ENCODE measurements around the gene GEMIN2.

GEMIN2 gene

DNA sequence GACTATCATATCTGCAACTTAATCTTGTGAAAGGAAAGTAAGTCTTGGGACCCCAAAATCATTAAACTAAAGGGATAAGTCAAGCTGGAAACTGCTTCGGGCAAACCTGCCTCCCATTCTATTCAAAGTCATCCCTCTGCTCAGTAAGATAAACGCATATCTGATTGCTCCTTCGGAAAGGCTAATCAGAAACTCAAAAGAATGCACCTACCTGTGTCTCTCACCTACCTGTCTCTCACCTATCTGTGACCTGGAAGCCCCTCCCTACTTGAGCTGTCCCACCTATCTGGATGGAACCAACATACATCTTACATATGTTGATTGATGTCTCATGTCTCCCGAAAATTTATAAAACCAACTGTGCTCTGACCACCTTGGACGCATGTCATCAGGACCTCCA, 31.0 kb upstream of the GEMIN2 start:
- no peak for TF ChIP-seq TAF1 (IDR thresholded peaks at IDR 0.05; ENCODE audit: borderline replicate concordance, insufficient read depth, low read length)
- TF ChIP-seq FOXP2 (optimal IDR thresholded peaks at IDR 0.05; ENCODE audit: borderline replicate concordance, extremely low read depth, extremely low read length, insufficient read depth): no peak
- TF ChIP-seq, protein P1, sequence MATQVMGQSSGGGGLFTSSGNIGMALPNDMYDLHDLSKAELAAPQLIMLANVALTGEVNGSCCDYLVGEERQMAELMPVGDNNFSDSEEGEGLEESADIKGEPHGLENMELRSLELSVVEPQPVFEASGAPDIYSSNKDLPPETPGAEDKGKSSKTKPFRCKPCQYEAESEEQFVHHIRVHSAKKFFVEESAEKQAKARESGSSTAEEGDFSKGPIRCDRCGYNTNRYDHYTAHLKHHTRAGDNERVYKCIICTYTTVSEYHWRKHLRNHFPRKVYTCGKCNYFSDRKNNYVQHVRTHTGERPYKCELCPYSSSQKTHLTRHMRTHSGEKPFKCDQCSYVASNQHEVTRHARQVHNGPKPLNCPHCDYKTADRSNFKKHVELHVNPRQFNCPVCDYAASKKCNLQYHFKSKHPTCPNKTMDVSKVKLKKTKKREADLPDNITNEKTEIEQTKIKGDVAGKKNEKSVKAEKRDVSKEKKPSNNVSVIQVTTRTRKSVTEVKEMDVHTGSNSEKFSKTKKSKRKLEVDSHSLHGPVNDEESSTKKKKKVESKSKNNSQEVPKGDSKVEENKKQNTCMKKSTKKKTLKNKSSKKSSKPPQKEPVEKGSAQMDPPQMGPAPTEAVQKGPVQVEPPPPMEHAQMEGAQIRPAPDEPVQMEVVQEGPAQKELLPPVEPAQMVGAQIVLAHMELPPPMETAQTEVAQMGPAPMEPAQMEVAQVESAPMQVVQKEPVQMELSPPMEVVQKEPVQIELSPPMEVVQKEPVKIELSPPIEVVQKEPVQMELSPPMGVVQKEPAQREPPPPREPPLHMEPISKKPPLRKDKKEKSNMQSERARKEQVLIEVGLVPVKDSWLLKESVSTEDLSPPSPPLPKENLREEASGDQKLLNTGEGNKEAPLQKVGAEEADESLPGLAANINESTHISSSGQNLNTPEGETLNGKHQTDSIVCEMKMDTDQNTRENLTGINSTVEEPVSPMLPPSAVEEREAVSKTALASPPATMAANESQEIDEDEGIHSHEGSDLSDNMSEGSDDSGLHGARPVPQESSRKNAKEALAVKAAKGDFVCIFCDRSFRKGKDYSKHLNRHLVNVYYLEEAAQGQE (IDR thresholded peaks at IDR 0.05; ENCODE audit: insufficient read depth in 1 of 2, low read depth in 2 of 2, low read length in 2 of 2): no peak
- no peak for TF ChIP-seq POLR2AphosphoS5 (IDR thresholded peaks at IDR 0.05; ENCODE audit: low read depth, low read length)

DNA sequence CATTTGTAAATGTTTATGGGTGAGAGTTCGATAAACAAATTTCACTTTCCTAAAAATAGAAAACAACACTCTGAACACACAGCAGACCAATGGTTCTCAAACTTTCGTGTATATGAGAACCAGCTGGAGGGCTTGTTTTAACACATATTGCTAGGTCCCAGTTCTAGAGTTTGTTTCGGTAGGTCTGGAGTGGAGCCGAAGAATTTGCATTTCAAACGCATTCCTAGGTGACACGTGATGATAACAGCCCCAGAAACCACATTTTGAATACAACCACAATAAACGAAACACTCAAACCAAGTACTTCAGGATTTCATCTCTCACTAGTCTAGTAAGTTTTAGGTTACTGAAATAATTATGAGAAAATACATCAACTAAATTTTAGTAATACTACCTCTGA, 28.2 kb upstream of the GEMIN2 start:
- TF ChIP-seq TAF1 (IDR thresholded peaks at IDR 0.05; ENCODE audit: borderline replicate concordance, insufficient read depth, low read length) (no peak), SIN3A (IDR thresholded peaks at IDR 0.05; ENCODE audit: borderline replicate concordance, insufficient read depth, low read length) (no peak)

DNA sequence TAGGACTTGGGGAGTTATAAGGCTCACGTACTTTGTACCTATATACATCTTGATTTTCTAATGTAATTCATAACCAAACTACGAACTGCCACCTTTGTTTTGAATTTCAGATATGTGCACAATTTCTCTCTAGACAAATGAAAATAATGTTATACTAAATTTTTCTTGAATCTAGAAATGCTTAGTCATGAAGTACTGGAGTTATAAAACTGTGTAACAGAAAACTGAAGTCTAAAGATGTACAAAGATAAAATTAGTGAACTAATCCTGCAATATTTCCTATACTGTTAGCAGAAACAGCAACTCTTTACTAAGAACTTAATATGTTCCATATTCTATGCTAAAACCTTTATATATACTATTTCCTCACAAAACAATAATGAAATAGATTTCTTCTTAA, 26.6 kb upstream of the GEMIN2 start:
- TF ChIP-seq FOXP2 (optimal IDR thresholded peaks at IDR 0.05; ENCODE audit: borderline replicate concordance, extremely low read depth, extremely low read length, insufficient read depth): no peak
- TF ChIP-seq POLR2AphosphoS5 (IDR thresholded peaks at IDR 0.05; ENCODE audit: low read depth, low read length): no peak
- TF ChIP-seq, protein P1 (IDR thresholded peaks at IDR 0.05; ENCODE audit: insufficient read depth in 1 of 2, low read depth in 2 of 2, low read length in 2 of 2): no peak

DNA sequence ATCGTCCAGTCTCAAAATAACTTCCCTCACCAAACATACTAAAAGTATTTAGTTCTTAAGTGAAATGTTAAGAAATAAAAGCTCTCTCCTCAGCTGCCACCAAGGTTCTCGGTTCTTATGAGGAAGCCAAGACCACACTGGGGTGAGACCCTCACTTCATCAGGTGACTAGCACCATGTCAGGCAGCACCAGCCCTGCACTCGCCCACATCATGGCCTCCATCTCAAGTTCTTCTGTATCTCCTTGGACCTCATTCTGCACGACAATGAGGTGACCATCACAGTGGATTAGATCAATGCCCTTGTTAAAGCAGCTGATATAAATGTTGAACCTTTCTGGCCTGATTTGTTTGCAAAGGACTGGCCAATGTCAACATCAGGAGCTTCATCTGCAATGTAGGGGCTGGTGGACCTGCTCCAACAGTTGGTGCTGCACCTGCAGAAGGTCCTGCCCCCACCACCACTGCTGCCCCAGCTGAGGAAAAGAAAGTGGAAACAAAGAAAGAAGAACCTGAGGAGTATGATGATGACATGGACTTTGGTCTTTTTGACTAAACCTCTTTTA, 23.5 kb upstream of the GEMIN2 start:
- no peak for TF ChIP-seq FOXP2 (optimal IDR thresholded peaks at IDR 0.05; ENCODE audit: borderline replicate concordance, extremely low read depth, extremely low read length, insufficient read depth)
- TF ChIP-seq, protein P1 (IDR thresholded peaks at IDR 0.05; ENCODE audit: insufficient read depth in 1 of 2, low read depth in 2 of 2, low read length in 2 of 2): no peak
- no peak for TF ChIP-seq POLR2AphosphoS5 (IDR thresholded peaks at IDR 0.05; ENCODE audit: low read depth, low read length)
- TF ChIP-seq SIN3A (IDR thresholded peaks at IDR 0.05; ENCODE audit: borderline replicate concordance, insufficient read depth, low read length): no peak
- no peak for TF ChIP-seq TAF1 (IDR thresholded peaks at IDR 0.05; ENCODE audit: borderline replicate concordance, insufficient read depth, low read length)

DNA sequence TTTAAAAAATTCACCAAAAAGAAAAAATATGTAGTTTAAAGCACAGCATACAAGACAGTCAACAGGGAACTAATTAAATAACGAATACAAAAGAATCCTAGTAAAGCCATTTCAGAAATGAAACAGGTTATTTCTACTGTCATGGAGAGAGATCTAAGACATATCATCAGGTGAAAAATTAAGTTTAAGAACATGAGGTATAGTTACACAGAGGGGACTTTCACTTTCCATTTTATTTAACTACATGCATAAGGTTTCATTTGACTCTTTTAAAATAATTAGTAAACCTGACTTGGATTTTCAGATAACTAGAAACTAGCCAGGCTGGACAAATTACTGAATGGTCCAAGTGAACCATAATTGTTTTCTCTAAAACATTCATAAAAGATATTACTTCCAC, 22.4 kb upstream of the GEMIN2 start:
- no peak for TF ChIP-seq SIN3A (IDR thresholded peaks at IDR 0.05; ENCODE audit: borderline replicate concordance, insufficient read depth, low read length)
- no peak for TF ChIP-seq FOXP2 (optimal IDR thresholded peaks at IDR 0.05; ENCODE audit: borderline replicate concordance, extremely low read depth, extremely low read length, insufficient read depth)
- no peak for TF ChIP-seq TAF1 (IDR thresholded peaks at IDR 0.05; ENCODE audit: borderline replicate concordance, insufficient read depth, low read length)
- TF ChIP-seq, protein P1 (IDR thresholded peaks at IDR 0.05; ENCODE audit: insufficient read depth in 1 of 2, low read depth in 2 of 2, low read length in 2 of 2): no peak
- TF ChIP-seq POLR2AphosphoS5 (IDR thresholded peaks at IDR 0.05; ENCODE audit: low read depth, low read length): no peak
